C4-2B (cell line): Measurements from ENCODE around the gene PCDHB10.
"Not testable (repeated sequence)": the region's sequence is repeated elsewhere in the genome, so short reads cannot be mapped to it uniquely, and the experiment has no call there.

Experiments
- CTCF ChIP-seq: fragments of 450-650 bp; conservative IDR thresholded peaks from 2 replicates; pipeline ENCODE4 v1.5.1; 2017; ENCODE audit warnings: mild to moderate bottlenecking
- ZFX ChIP-seq: fragments of 450-650 bp; IDR thresholded peaks from 2 replicates; pipeline ENCODE4 v1.6.1; 2017

- not testable (repeated sequence) for TF ChIP-seq CTCF, ZFX
These were observed 23.9 kb downstream of the PCDHB10 start for GRCh38 chr5:141216035-141216434.
